HG03060 (cell line): ENCODE data around the gene DCTN1.

Experiments used
- ATAC-seq: cut with Tn5 transposase; IDR thresholded peaks from one replicate; pipeline ENCODE4 v1.9.1; 2021; ENCODE audit warnings: low read depth, moderate number of reproducible peaks; ENCODE audit not compliant: unreplicated experiment

DCTN1 gene

GRCh38 chr2:74328573-74328972 is 51.5 kb downstream of the DCTN1 start:
- ATAC-seq, result no peak

- no peak for ATAC-seq
Measured at GRCh38 chr2:74328074-74328473, 52.0 kb downstream of the DCTN1 start.

- ATAC-seq, result no peak
Measured at GRCh38 chr2:74327627-74328026, 52.5 kb downstream of the DCTN1 start.

- ATAC-seq, result no peak
Measured at GRCh38 chr2:74327199-74327598, 52.9 kb downstream of the DCTN1 start.

GRCh38 chr2:74325815-74326214 is 54.3 kb downstream of the DCTN1 start:
- ATAC-seq, result no peak

GRCh38 chr2:74321737-74322136 is 58.4 kb downstream of the DCTN1 start:
- ATAC-seq, result no peak

- ATAC-seq, result no peak
Measured at GRCh38 chr2:74317701-74318100, 62.4 kb downstream of the DCTN1 start.

GRCh38 chr2:74316627-74317295 is 63.4 kb downstream of the DCTN1 start:
- ATAC-seq, result no peak

- no peak for ATAC-seq
Measured at GRCh38 chr2:74314107-74314506, 66.0 kb downstream of the DCTN1 start.

GRCh38 chr2:74313497-74313896 is 66.6 kb downstream of the DCTN1 start:
- no peak for ATAC-seq

- no peak for ATAC-seq
Measured at GRCh38 chr2:74312913-74313312, 67.2 kb downstream of the DCTN1 start.
